ENCODE measurements around the gene KNSTRN. TPM values are rescaled to one million over a fixed set of nuclear protein-coding genes. Genes with fewer than 3 reads are reported as not detected.

The KNSTRN gene
- total and polyA plus RNA-seq, 4 donors, result 7.5 to 16.6 (median 14.0) TPM

- H3K4me1 ChIP-seq (ENCODE audit: control insufficient read depth in 5 of 5, insufficient read depth in 5 of 5, low read length in 5 of 5), result peaks cover 0 to 55% (median 21%) of the 10 kb centered on the region in 5 donors
- 63 to 69% methylated on average over 21 of the region's 21 CpGs for WGBS, 2 donors
Observed at GRCh38 chr15:40437752-40438687, 55.5 kb downstream of the KNSTRN start.

DNA sequence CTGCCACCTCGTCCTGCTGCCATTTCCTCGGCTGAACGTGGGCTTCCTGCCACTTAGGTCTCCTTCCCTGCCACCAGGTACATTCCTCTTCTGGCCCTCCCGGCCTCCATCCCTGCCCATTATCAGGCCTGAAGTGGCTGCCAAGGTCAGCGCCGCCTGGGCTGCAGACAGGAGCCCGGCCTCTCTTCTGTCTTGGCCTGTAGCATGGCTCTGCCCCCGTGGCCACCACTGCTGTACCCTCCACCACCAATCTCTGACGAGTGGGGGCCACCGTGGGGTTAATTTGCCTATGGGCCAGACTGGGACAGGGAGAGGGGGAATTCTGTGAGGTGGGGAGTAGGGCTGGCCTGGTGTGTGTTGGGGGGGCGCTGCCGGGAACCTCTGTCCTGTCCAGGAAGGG, 56.2 kb downstream of the KNSTRN start:
- Histone ChIP-seq H3K9me3 (ENCODE audit: control insufficient read depth in 4 of 4, insufficient read depth in 3 of 4, low read length in 3 of 4) (no peaks in the 10 kb centered on the region), H3K9ac (ENCODE audit: insufficient read depth in 1 of 2, low read length in 2 of 2) (no peak overlapping the region), H3K4me3 (no peak overlapping the region), H3K4me1 (ENCODE audit: control insufficient read depth in 5 of 5, insufficient read depth in 5 of 5, low read length in 5 of 5) (peaks cover 2 to 59% (median 24%) of the 10 kb centered on the region in 5 donors), H3K36me3 (ENCODE audit: control insufficient read depth in 4 of 4, insufficient read depth in 4 of 4, low read length in 4 of 4) (no peaks in the 10 kb centered on the region), H3K27ac (ENCODE audit: low read depth in 1 of 2, low read length in 1 of 2) (no peak overlapping the region), H3K27me3 (ENCODE audit: control insufficient read depth in 3 of 3, insufficient read depth in 3 of 3, low read length in 2 of 3) (peaks cover 0 to 42% (median 23%) of the 10 kb centered on the region in 3 donors)
- 58 to 67% methylated on average over 12 of the region's 12 CpGs for WGBS, 2 donors
- DNase-seq (no peak), ATAC-seq (ENCODE audit: insufficient read depth, low FRiP score) (no peak)
- no peak for TF ChIP-seq CTCF (IDR thresholded peaks at IDR 0.05; ENCODE audit: control extremely low read depth, extremely low read depth)

More at GRCh38 chr15:40437752-40438687, 55.5 kb downstream of the KNSTRN start:
- Histone ChIP-seq H3K27ac (ENCODE audit: low read depth in 1 of 2, low read length in 1 of 2) (no peak overlapping the region), H3K9ac (ENCODE audit: insufficient read depth in 1 of 2, low read length in 2 of 2) (no peak overlapping the region), H3K9me3 (ENCODE audit: control insufficient read depth in 4 of 4, insufficient read depth in 3 of 4, low read length in 3 of 4) (no peaks in the 10 kb centered on the region), H3K27me3 (ENCODE audit: control insufficient read depth in 3 of 3, insufficient read depth in 3 of 3, low read length in 2 of 3) (peaks cover 0 to 43% (median 23%) of the 10 kb centered on the region in 3 donors), H3K36me3 (ENCODE audit: control insufficient read depth in 4 of 4, insufficient read depth in 4 of 4, low read length in 4 of 4) (no peaks in the 10 kb centered on the region), H3K4me3 (no peak overlapping the region)
- DNase-seq, result no peak
- no peak for ATAC-seq (ENCODE audit: insufficient read depth, low FRiP score)
- no peak for TF ChIP-seq CTCF (IDR thresholded peaks at IDR 0.05; ENCODE audit: control extremely low read depth, extremely low read depth)

- Histone ChIP-seq H3K36me3 (ENCODE audit: control insufficient read depth in 4 of 4, insufficient read depth in 4 of 4, low read length in 4 of 4) (no peaks in the 10 kb centered on the region), H3K9ac (ENCODE audit: insufficient read depth in 1 of 2, low read length in 2 of 2) (no peak overlapping the region), H3K9me3 (ENCODE audit: control insufficient read depth in 4 of 4, insufficient read depth in 3 of 4, low read length in 3 of 4) (no peaks in the 10 kb centered on the region), H3K4me1 (ENCODE audit: control insufficient read depth in 5 of 5, insufficient read depth in 5 of 5, low read length in 5 of 5) (peaks cover 2 to 61% (median 26%) of the 10 kb centered on the region in 5 donors), H3K27me3 (ENCODE audit: control insufficient read depth in 3 of 3, insufficient read depth in 3 of 3, low read length in 2 of 3) (peaks cover 0 to 38% (median 23%) of the 10 kb centered on the region in 3 donors), H3K4me3 (no peak overlapping the region), H3K27ac (ENCODE audit: low read depth in 1 of 2, low read length in 1 of 2) (no peak overlapping the region)
- ATAC-seq (ENCODE audit: insufficient read depth, low FRiP score) (no peak), DNase-seq (peak in 1 of 3 donors; percentile 24)
- 13 to 15% methylated on average over 15 of the region's 15 CpGs for WGBS, 2 donors
- no peak for TF ChIP-seq CTCF (IDR thresholded peaks at IDR 0.05; ENCODE audit: control extremely low read depth, extremely low read depth)
Observed at GRCh38 chr15:40439461-40439959, 57.0 kb downstream of the KNSTRN start.

All from lung (tissue), 12 donors.